M059J (cell line): Measurements from ENCODE around the gene PGK1. TPM values are rescaled to one million over a fixed set of nuclear protein-coding genes. Genes with fewer than 3 reads are reported as not detected.
"Not testable (repeated sequence)": the region's sequence is repeated elsewhere in the genome, so short reads cannot be mapped to it uniquely, and the experiment has no call there.

ENCODE experiments used
- DNase-seq: peaks from one replicate; pipeline ENCODE4 v3.0.0-alpha.2; 2012; ENCODE audit warnings: low read depth
- total RNA-seq: library from RNA; depleted of rRNA; stranded (reverse); fragments of >200 nt; shearing (Covaris generic); gene quantifications from 2 replicates; pipeline ENCODE4 v1.2.3, GENCODE V29; 2014; rRNA removed

The PGK1 gene
- total RNA-seq, result 663 and 1,592 TPM in 2 replicates

GRCh38 chrX:78103623-78104446 lies at the start of gene PGK1:
Gene PGK1 (plus strand): TSS chrX:78104248. CDS start chrX:78104341, 93 bp downstream.
- peak; percentile 97 for DNase-seq

DNA sequence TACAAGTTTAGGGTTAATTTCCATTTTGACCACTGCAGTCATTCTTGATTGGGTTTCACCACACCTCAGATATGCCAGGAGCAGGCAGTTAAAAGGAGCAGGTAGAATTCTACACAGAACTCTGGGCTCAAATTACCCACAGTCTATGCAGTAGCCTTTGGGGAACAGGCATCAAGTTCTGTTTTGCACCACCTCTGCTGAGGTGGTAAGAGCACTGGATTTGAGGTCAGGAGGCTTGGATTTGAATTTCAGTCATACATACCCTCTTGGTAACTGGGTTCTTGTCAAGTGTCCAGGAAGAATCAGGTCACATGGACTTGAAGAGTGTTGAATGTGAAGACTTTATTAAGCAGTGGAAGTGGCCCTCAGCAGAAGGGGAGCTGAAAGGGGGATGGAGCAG lies 40.4 kb upstream of the PGK1 start:
- no peak for DNase-seq

GRCh38 chrX:78064152-78064551 lies 39.9 kb upstream of the PGK1 start:
- DNase-seq, result no peak

GRCh38 chrX:78064698-78065601 lies 39.1 kb upstream of the PGK1 start:
- DNase-seq, result peak; percentile 86

DNA sequence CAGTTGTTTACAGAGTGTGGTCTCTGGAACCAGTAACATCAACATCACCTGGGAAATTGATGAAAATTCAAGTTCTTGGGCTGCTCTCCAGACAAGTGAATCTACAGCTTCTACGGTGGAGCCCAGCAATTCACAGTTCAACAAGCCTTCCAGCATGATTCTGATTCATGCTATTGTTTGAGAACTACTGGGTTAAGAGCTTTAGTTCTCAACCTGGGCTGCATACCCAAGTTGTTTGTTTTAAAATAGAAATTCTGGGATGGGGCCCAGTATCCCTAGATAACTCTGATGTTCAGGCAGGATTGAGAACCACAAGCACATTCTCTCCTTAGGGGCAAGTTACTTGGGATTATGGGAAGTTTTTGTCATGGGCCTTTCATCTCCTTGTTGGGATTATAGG lies 37.9 kb upstream of the PGK1 start:
- peak; percentile 76 for DNase-seq

GRCh38 chrX:78071331-78071730 lies 32.7 kb upstream of the PGK1 start:
- no peak for DNase-seq

GRCh38 chrX:78073147-78074077 lies 30.6 kb upstream of the PGK1 start:
- not testable (repeated sequence) for DNase-seq

DNA sequence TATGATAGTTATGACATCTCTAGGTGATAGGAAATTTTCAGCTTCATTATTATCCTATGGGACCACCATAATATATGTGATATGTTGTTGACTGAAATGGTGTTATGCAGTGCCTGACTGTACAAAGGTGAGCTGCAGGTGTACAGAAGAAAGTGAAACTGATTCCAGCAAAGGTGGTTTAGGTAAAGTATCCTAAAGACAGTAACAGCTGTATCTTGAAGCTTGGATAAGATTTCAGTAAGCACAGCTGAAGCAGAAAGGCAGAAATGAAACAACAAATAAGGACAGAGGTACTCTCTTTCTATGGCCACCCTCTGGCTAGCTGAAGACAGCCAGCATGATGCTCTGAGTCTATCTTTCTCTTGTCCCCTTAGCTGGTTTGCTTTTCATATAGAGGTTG lies 30.0 kb upstream of the PGK1 start:
- no peak for DNase-seq

DNA sequence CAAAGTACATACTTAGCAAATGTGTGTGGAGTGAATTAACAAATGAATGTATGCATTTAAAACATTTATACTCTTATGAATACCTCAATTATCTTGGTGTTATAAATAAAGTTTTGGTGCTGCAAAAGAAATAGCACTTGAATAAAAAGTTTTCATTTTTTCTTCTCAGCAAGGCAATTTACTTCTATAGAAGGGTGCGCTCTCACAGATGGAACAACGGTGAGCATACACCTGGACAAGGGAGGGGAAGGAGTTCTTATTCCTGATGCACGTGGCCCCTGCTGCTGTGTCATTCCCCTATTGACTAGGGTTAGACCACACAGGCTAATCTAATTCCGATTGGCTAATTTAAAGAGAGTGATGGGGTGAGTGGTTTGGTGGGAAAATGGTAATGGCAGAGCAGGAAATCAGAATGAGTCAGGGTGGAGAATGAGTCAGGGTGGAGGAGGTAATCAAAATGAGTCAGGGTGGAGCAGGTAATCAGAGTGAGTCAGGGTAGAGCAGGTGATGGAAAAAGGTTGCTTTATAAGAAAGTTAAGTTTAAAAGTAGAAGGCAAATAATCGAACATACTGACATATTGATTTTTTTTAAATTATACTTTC lies 28.2 kb upstream of the PGK1 start:
- DNase-seq, result peak; percentile 41

DNA sequence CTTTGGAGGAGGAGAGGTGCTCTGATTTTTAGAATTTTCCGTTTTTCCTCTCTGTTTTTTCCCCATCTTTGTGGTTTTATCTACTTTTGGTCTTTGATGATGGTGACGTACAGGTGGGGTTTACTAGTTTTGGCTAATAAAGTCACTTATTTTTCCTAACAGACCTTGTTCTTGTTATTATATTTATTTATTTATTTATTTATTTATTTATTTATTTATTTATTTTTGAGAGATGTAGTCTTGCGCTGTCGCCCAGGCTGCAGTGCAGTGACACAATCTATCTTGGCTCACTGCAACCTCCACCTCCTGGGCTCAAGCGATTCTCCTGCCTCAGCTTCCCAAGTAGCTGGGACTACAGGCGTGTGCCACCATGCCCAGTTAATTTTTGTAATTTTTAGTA lies 22.6 kb upstream of the PGK1 start:
- DNase-seq, result not testable (repeated sequence)

DNA sequence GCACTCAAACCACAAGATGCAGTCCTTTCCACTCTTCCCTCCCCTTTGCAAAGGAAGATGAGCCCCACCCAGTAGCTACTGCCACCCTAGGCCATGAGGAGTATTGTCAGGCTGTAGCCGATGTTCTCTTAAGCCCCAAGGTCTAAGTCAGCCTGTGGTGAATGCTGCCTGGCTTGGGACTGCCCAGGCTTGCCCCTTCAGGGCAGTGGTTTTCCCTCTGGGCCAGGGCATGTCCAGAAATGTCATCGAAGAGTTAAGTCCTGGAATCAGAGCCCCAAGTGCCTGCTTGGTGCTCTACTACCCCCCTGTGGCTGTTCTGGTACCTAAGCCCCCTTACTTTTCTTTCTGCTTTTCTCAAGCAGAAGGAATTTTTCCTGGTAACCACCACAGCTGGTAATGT lies 11.8 kb upstream of the PGK1 start:
- DNase-seq, result peak; percentile 71

DNA sequence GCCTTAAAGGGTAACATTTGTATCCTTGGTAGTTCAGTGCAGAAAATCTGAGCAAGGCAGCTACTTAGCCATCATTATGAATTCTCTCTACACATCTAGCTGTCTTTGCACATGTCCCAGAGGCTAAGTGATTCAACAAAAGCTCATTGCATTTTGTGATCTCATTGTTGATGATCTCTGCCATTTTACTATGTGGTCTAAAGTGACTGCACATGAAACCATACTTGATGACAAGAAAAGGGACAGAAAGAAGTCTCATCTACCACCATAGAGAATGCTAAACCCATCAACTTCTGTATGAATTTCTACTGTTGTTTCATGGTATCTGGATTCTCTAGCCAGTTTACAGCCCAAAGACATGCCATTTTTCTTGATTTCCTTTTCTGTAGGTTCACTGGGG lies 5.9 kb upstream of the PGK1 start:
- DNase-seq, result no peak

DNA sequence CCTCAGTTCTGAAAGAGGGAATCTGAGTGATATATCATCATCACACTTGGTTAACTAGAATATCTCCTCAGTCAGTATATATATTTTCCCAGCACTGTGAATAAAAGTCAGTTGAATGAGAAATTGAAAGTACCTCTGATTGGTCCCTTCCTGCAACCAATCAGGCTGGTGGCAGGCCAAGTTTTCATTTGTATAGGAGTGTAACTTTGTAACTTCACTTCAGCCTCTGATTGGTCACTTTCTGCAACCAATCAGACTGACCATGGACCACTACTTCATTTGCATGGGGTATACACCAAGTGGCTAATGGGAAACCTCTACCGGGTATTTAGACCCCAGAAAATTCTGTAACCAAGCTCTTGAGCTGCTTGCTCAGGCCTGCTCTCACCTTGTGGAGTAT lies 2.0 kb upstream of the PGK1 start:
- DNase-seq, result peak; percentile 32

- DNase-seq, result no peak
Measured at GRCh38 chrX:78103001-78103622, 936 bp upstream of the PGK1 start.

- DNase-seq, result peak; percentile 58
Measured at GRCh38 chrX:78104447-78105176, 564 bp downstream of the PGK1 start.

DNA sequence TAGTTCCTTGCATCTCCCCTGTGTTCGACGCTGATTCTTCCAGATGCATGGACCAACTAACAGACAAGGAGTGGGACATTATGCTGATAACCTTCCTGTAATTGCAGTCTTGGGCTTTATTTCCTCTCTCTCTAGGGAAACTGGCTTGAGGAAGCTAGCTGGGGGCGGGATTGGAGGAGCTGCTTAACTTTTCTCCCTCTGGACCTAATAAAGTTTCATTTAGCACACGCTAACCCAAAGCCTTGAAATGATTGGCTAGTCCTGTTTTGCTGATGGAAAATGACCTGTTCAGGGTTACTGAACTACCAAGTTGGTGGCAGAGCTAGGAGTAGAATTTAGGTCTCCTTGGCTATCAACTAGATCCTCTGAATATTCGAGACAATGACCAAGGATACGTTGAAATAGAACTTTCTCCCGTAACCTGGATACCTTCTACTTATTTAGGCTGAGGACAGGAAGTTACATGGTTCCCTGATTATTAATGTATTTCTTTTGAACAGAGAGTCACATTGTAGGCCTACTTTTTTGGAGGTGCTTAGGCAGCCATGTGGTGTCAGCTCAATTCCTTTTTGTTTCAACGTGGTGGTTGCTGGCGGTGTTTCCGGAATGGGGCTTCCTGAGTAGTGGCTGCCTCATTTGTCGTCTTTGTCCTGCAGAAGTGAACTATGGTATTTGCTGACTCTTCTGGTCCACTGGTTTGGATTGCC lies 2.0 kb downstream of the PGK1 start:
- no peak for DNase-seq

GRCh38 chrX:78106651-78106986 lies 2.6 kb downstream of the PGK1 start:
- DNase-seq, result no peak

DNA sequence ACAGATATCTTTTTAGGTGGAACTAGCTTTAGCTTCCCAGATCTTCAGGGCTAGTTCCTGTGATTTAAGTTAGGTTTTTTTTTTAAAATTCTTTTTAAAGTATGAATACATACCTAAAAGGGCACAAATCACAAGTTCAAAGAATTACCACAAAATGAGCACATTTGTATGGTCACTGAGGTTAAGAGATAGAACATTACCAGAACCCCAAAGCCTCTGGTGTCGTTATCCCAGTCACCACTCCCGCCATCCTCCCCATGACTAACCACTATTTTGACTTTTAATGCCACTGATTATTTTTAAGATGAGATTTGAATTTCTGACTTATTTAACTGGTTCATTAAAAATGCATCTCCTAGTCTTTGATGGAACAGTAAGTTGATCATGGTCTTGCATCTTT lies 5.4 kb downstream of the PGK1 start:
- no peak for DNase-seq

DNA sequence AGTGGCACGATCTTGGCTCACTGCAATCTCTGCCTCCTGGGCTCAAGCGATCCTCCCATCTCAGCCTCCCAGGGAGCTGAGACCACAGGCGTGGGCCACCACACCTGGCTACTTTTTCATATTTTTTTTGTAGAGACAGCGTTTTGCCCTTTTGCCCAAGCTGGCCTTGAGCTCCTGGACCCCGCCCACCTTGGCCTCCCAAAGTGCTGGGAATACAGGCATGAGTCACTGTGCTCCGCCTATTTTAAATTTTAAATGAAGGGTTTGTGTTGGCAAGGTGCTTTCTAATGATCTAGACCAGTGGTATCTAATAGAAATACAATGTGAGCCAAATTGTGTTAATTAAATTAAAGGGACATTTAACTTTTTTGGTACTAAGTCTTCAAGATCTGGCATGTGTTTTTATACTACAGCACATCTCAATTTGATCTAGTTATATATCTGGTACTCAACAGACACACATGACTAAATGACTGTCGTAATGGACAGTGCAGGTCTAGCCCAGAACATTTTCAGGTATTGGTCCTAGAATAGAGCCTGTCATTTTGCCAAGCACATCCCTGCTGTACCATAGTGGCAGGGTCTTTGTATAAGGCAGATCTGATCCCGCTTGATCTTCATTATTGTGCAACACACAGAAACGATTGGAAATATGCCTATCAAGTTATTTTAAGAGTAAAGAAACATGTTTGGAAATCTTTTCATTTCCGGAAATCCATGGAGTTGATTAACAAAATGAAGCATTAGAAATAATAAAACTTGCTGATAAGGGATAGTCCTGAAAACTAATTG lies 7.3 kb downstream of the PGK1 start:
- peak; percentile 30 for DNase-seq
